Neural cell (in vitro differentiated cells): ENCODE results near the gene CCDC33. TPM values are rescaled to one million over a fixed set of nuclear protein-coding genes. Genes with fewer than 3 reads are reported as not detected.

ENCODE experiments used
- H2AFZ ChIP-seq: fragments of 200-600, 300-800 bp; sonication (generic), shearing (Covaris generic); 2 replicates; pipeline ENCODE4 v1.6.0; 2014; ENCODE audit warnings: low read depth, mild to moderate bottlenecking, antibody characterized with exemption, low read length, moderate library complexity
- H3F3A ChIP-seq: fragments of 200-600 bp; shearing (Covaris generic); 2 replicates; pipeline ENCODE4 v1.6.1; 2016; ENCODE audit warnings: mild to moderate bottlenecking, moderate library complexity, mixed read lengths, antibody characterized with exemption, low read length; ENCODE audit not compliant: insufficient read depth, poor library complexity, severe bottlenecking
- H3K27ac ChIP-seq: fragments of 200-600, 300-800 bp; sonication (generic), shearing (Covaris generic); 2 replicates; pipeline ENCODE4 v1.5.1; 2014; ENCODE audit warnings: mild to moderate bottlenecking, low read length, moderate library complexity
- H3K27me3 ChIP-seq: fragments of 300-800, 200-600 bp; sonication (generic), shearing (Covaris generic); 2 replicates; pipeline ENCODE4 v1.6.0; 2014; ENCODE audit warnings: mild to moderate bottlenecking, low read depth, low read length, moderate library complexity; ENCODE audit not compliant: insufficient read depth
- H3K36me3 ChIP-seq: fragments of 300-800, 200-600 bp; sonication (generic), shearing (Covaris generic); 2 replicates; pipeline ENCODE4 v1.5.1; 2014; ENCODE audit warnings: mild to moderate bottlenecking, antibody characterized with exemption, low read length, moderate library complexity; ENCODE audit not compliant: insufficient read depth
- H3K4me2 ChIP-seq: fragments of 300-800, 200-600 bp; sonication (generic), shearing (Covaris generic); 2 replicates; pipeline ENCODE4 v1.6.0; 2014; ENCODE audit warnings: mild to moderate bottlenecking, low read length
- H3K4me3 ChIP-seq: fragments of 300-800, 200-600 bp; sonication (generic), shearing (Covaris generic); 2 replicates; pipeline ENCODE4 v1.5.1; 2014; ENCODE audit warnings: mild to moderate bottlenecking, low read length, moderate library complexity
- H3K79me2 ChIP-seq: fragments of 200-600 bp; shearing (Covaris generic); replicated peaks from 2 replicates; pipeline ENCODE4 v1.6.0; 2014; ENCODE audit warnings: mild to moderate bottlenecking, low read length, moderate library complexity; ENCODE audit not compliant: insufficient read depth
- H3K9ac ChIP-seq: fragments of 300-800, 200-600 bp; sonication (generic), shearing (Covaris generic); 2 replicates; pipeline ENCODE4 v1.6.1; 2016; ENCODE audit warnings: mild to moderate bottlenecking, low read length, mixed read lengths
- H3K9me2 ChIP-seq: fragments of 200-600 bp; shearing (Covaris generic); 2 replicates; pipeline ENCODE4 v1.6.1; 2016; ENCODE audit warnings: mild to moderate bottlenecking, low read length, mixed read lengths; ENCODE audit not compliant: insufficient read depth
- H3K9me3 ChIP-seq: fragments of 200-600, 300-800 bp; sonication (generic), shearing (Covaris generic); 2 replicates; pipeline ENCODE4 v1.6.1; 2016; ENCODE audit warnings: mild to moderate bottlenecking, mixed run types, low read length, moderate library complexity, mixed read lengths
- H4K20me1 ChIP-seq: fragments of 200-600 bp; shearing (Covaris generic); 2 replicates; pipeline ENCODE4 v1.6.1; 2016; ENCODE audit warnings: mild to moderate bottlenecking, mixed run types; ENCODE audit not compliant: insufficient read depth
- CTCF ChIP-seq: fragments of 450-650 bp; IDR thresholded peaks from 2 replicates; pipeline ENCODE4 v1.5.1; 2014; ENCODE audit warnings: antibody characterized with exemption, mild to moderate bottlenecking, moderate library complexity; ENCODE audit not compliant: poor library complexity, severe bottlenecking
- EP300 ChIP-seq: fragments of 450-650 bp; conservative IDR thresholded peaks from 2 replicates; pipeline ENCODE4 v1.6.1; 2014; ENCODE audit warnings: antibody characterized with exemption, mild to moderate bottlenecking, moderate library complexity; ENCODE audit not compliant: poor library complexity, severe bottlenecking
- EZH2 ChIP-seq: fragments of 200-600, 300-800 bp; shearing (Covaris generic), sonication (generic); IDR thresholded peaks from 2 replicates; pipeline ENCODE4 v1.6.1; 2014; ENCODE audit warnings: antibody characterized with exemption, low read length, borderline replicate concordance, mild to moderate bottlenecking; ENCODE audit not compliant: insufficient read depth, poor library complexity, severe bottlenecking
- MXI1 ChIP-seq: fragments of 450-650 bp; conservative IDR thresholded peaks from 2 replicates; pipeline ENCODE4 v1.6.1; 2014; ENCODE audit warnings: antibody characterized with exemption, mild to moderate bottlenecking; ENCODE audit not compliant: poor library complexity, severe bottlenecking
- POLR2AphosphoS5 ChIP-seq: IDR thresholded peaks from 2 replicates; pipeline ENCODE4 v1.6.1; 2012
- RAD21 ChIP-seq: fragments of 450-650 bp; conservative IDR thresholded peaks from 2 replicates; pipeline ENCODE4 v1.6.1; 2014; ENCODE audit warnings: antibody characterized with exemption, mild to moderate bottlenecking, moderate library complexity
- REST ChIP-seq: IDR thresholded peaks from 2 replicates; pipeline ENCODE4 v1.6.1; 2012; ENCODE audit warnings: borderline replicate concordance
- SMC3 ChIP-seq: fragments of 450-650 bp; conservative IDR thresholded peaks from 2 replicates; pipeline ENCODE4 v1.6.1; 2014; ENCODE audit warnings: antibody characterized with exemption, mild to moderate bottlenecking, moderate library complexity; ENCODE audit not compliant: poor library complexity
- TAF1 ChIP-seq: IDR thresholded peaks from 2 replicates; pipeline ENCODE4 v1.6.1; 2012; ENCODE audit warnings: low read depth
- polyA plus RNA-seq: library from polyadenylated mRNA; depleted of rRNA; stranded (reverse); fragments of >200 nt; gene quantifications from 2 replicates; pipeline ENCODE4 v1.2.3, GENCODE V29; 2014

Gene CCDC33
- polyA plus RNA-seq, 1 donor from 2014 or later: 1.4 TPM

- no peaks in the 10 kb centered on the region for H3K36me3 ChIP-seq
- H4K20me1 ChIP-seq: no peaks in the 10 kb centered on the region
- peak overlapping the region; percentile 15 for H3K27ac ChIP-seq
- no peaks in the 10 kb centered on the region for H3K9me2 ChIP-seq
- no peak overlapping the region for H3K4me2 ChIP-seq
- H3K27me3 ChIP-seq: no peaks in the 10 kb centered on the region
- H3F3A ChIP-seq: no peaks in the 10 kb centered on the region
- no peak overlapping the region for H3K4me3 ChIP-seq
- no peak overlapping the region for H2AFZ ChIP-seq
- H3K9ac ChIP-seq: no peak overlapping the region
- H3K79me2 ChIP-seq: no peaks in the 10 kb centered on the region
- no peak for TF ChIP-seq CTCF
- TF ChIP-seq EP300: no peak
- TF ChIP-seq MXI1: no peak
- no peak for TF ChIP-seq POLR2AphosphoS5
- TF ChIP-seq SMC3: no peak
- TF ChIP-seq REST: no peak
- TF ChIP-seq RAD21: no peak
- no peak for TF ChIP-seq TAF1
- TF ChIP-seq EZH2: no peak
- H3K9me3 ChIP-seq: no peaks in the 10 kb centered on the region
Measured at GRCh38 chr15:74297887-74298286, 61.8 kb downstream of the CCDC33 start.

- no peak overlapping the region for H3K4me2 ChIP-seq
- no peaks in the 10 kb centered on the region for H3K9me2 ChIP-seq
- no peaks in the 10 kb centered on the region for H3K27me3 ChIP-seq
- H3F3A ChIP-seq: no peaks in the 10 kb centered on the region
- H3K9me3 ChIP-seq: no peaks in the 10 kb centered on the region
- peak overlapping the region; percentile 86 for H3K27ac ChIP-seq
- no peaks in the 10 kb centered on the region for H3K36me3 ChIP-seq
- H2AFZ ChIP-seq: no peak overlapping the region
- H4K20me1 ChIP-seq: no peaks in the 10 kb centered on the region
- H3K9ac ChIP-seq: peak overlapping the region; percentile 62
- TF ChIP-seq EP300 (peak; percentile 72), EZH2 (no peak), POLR2AphosphoS5 (peak; percentile 83), TAF1 (no peak), REST (peak; percentile 36), SMC3 (peak; percentile 60), RAD21 (peak; percentile 47), CTCF (peak; percentile 37), MXI1 (peak; percentile 35)
- H3K4me3 ChIP-seq: peak overlapping the region; percentile 6
- H3K79me2 ChIP-seq: no peaks in the 10 kb centered on the region
Measured at GRCh38 chr15:74300057-74300795, 64.1 kb downstream of the CCDC33 start.
